ENCODE results near the gene MYLK.

MYLK gene

GRCh38 chr3:123818324-123818920 lies 65.7 kb downstream of the MYLK start:
- DNase-seq (ENCODE audit: low spot score), result no peak

DNA sequence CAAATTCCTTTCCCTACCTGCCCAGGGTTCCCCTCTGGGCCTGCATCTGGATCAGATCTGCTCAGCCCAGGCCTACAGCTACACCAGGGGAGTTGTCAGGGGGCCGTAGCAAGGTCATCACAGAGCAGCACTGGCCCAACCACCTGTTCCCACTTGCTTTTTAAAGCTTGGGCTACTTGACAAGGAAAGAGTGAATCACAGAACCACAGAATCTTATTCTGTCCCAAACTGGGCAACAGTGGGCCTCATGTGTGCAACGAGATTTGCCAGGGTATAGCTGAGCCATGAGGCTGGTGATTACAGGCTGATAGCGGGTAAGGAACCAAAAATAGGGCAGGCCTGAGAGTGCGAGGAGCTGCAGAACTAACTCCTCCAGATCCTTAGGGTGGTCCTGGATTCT lies 66.7 kb downstream of the MYLK start:
- DNase-seq (ENCODE audit: low spot score), result no peak

DNA sequence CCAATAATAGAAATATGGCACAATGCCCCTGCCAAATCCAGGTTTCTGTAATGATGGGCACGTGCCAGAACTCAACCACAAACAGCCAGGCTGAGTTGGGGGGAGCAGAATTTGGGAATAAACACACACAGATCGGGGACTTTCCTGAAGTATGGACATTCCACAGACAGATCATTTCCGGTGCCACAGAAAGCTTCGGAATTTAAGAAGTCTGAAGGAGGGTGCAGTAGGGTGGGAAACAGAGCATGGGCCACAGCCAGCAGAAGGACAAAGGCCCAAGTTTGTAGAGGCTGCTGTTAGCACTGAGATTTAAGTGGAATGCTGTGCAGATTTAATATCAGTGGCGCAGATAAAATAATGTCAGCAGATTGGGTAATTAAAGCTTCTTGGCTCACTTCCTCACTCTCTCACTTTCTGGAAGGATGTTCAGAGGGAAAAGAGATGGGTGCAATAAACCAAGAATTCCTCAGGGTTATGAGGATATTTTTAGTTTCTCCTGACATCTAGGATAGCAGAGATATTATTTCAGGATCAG lies 67.4 kb downstream of the MYLK start:
- no peak for DNase-seq (ENCODE audit: low spot score)

- no peak for DNase-seq (ENCODE audit: low spot score)
Measured at GRCh38 chr3:123815981-123816380, 68.2 kb downstream of the MYLK start.

GRCh38 chr3:123813876-123814275 lies 70.3 kb downstream of the MYLK start:
- DNase-seq (ENCODE audit: low spot score), result peak; percentile 26

- DNase-seq (ENCODE audit: low spot score), result no peak
Measured at GRCh38 chr3:123809597-123809996, 74.5 kb downstream of the MYLK start.

DNA sequence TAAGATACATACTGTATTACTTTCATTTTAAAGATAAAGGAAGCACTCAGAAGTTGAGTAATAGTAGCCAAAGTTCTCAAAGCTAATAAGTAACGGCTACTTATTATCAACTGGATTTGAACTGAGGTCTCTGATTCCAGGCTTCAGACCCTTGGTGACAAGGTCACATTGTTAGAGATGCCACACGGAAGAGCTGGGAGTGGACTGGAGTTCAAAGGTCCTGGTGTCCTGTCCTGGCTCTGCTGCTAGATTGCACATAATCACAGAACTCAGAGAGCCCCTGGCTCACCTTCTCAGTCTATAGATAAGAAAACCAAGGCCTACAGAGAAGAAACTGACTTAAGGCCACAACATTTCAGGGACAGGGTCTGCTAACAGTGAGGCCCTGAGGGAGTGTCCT lies 75.3 kb downstream of the MYLK start:
- DNase-seq (ENCODE audit: low spot score), result no peak

DNA sequence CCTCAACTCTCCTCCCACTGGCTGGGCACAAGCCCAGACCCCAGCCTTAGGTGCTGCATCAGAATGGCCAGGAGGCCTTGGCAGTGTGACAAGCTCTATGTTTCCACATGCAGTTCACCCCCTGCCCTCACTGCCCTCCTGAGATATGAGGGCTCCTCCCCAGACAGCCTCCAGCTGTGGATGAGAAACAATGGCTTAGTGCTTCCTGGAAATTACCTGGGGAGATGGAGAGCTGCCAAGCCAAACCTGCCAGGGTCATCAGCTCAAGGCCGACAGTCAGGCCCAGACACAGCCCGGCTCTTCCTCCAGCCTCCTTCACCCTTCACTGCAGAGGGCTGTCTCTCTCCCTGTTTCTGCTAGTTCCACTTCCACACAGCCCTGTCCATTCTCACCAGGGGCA lies 76.3 kb downstream of the MYLK start:
- DNase-seq (ENCODE audit: low spot score), result no peak

DNA sequence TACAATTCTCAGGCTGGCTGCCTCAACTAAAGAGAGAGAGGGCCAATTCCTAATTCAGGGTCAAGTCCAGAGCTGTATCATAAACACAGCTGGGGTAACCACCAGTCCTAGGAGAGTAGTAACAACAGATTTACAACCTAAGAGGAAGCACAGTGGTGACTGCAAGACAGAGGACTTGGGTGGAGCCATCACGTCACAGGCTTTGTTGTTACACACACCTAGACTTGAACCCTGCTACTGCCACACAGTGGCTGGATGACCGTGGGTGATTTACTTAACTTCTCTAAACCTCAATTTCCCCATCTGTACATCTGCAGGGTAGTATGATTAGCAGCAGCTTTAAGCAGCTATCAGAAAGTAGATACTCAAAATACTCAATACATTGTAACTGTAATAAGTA lies 78.6 kb downstream of the MYLK start:
- DNase-seq (ENCODE audit: low spot score), result no peak

DNA sequence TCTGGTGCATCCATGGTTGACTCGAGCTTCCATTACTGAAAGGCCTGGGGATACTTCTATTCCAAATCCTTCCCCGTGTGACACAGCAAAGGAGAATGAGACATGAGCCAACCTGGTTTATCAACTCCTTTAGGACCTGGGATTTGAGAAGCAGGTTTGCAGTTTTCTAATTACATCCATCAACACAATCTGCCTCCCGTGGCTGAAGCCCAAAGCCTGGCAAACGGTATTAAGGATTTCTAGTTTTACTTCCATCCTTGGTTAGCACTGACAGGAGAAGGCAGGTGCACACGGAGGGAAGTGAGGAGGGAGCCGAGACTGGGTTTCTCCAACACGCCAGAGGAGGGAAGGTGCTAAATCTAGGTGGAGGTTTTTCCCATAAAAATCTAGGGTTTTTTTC lies 79.0 kb downstream of the MYLK start:
- DNase-seq (ENCODE audit: low spot score), result no peak

- no peak for DNase-seq (ENCODE audit: low spot score)
Measured at GRCh38 chr3:123804676-123805075, 79.5 kb downstream of the MYLK start.

GRCh38 chr3:123803521-123803920 lies 80.6 kb downstream of the MYLK start:
- DNase-seq (ENCODE audit: low spot score), result no peak

DNA sequence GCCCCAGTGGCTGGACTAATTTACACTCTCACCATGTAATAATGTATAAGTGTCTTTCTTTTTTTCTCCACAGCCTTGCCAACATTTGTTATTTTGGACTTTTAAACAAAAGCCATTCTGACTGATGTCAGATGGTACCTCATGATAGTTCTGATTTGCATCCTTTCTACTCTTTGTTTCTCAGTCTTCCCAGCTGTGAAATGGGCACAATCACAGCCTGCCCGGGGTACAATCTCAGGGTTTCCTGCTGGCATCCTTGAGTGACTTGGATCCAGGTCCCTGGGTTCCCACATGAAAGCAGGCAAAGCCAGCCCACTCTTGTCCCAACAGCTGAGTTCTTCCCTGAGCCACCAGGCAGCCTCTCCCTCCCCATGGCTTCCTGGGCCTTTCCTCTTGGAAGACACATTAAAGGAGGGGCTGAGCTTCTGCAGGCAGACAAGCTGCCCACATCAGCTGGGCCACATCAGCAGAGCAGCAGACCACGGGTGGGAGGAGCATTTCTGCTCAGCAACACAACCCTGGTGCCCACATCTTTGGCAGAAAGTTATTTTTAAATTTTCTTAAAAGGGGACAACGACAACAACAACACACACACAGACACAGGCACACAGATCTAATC lies 82.0 kb downstream of the MYLK start:
- no peak for DNase-seq (ENCODE audit: low spot score)

GRCh38 chr3:123801474-123801873 lies 82.7 kb downstream of the MYLK start:
- DNase-seq (ENCODE audit: low spot score), result no peak

- no peak for DNase-seq (ENCODE audit: low spot score)
Measured at GRCh38 chr3:123800362-123800682, 83.8 kb downstream of the MYLK start.

GRCh38 chr3:123799544-123800361 lies 84.4 kb downstream of the MYLK start:
- DNase-seq (ENCODE audit: low spot score), result no peak

DNA sequence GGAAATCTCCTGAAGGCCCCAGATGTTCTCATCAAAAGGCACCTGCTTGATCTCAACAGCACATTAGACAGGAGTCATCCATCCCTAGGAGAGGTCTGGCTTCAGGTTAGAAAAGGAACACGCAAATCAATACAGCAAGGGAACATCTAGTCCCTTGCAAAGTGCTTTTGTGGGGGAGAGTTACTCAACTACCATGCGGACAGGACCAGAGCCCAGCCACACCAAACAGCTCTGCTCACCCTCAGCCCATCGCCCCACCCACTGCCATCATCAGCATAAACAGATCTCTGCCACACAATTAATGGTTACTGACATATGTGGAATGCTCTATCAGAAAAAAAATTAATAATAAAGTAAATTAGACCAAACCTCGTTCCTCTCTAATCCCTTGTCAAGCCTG lies 85.6 kb downstream of the MYLK start:
- no peak for DNase-seq (ENCODE audit: low spot score)

GRCh38 chr3:123795471-123796251 lies 88.5 kb downstream of the MYLK start:
- DNase-seq (ENCODE audit: low spot score), result no peak

DNA sequence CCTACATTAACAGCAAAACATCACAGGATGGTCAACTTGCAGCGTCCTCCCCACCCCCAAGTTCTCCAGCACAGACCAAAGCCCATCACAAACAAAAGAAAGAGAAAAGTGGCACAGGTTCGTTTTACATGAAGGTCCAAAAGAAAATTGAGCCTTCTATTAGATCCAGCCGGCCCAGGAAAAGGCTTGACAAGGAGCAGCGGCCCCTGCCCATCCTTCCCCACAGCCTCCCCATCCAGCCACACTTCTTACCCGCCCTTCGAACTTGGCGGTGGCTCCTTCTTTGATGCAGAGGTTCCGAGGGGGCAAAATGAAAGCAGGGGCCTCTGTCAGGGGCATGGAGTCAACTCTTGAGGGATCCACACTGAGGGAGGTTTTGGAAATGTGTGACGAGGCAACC lies 90.7 kb downstream of the MYLK start:
- DNase-seq (ENCODE audit: low spot score), result no peak

GRCh38 chr3:123792473-123793201 lies 91.5 kb downstream of the MYLK start:
- no peak for DNase-seq (ENCODE audit: low spot score)

DNA sequence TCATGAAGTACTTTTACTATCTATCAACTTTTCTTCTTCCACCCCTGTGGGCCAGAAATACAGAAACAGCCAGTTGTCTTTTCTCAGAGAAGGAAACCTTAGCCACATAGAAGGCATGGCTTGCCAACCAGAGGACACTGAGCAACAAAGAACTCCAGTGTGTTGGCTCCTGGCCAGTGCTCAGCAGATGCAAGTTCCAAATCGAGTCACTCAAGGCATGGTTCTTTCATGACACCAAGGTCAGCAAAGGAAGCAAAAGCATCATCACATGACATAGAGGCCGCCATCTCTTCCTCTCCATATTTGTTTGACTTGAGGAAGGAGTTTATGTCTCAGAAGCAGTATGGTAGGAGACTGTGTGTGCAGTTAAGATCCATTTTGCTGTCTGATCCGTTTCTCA lies 92.2 kb downstream of the MYLK start:
- DNase-seq (ENCODE audit: low spot score), result no peak

DNA sequence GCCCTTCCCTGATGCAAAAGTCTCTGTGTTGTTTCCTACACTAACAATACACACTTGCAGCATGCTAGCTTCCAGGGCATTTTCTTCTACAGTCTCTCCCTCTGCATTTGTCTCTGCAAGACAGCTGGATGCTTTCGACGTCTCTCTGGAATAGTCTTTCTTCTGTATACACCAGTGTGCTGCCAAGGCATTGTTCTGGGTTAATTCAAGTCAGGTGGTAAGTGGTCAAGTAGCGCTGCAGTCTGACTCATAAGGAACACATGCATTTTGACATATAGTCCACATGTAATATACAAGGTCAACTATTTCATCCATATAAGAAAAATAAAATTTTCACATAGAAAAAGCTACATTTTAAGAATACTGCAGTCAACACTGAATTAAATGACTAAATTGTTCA lies 92.7 kb downstream of the MYLK start:
- no peak for DNase-seq (ENCODE audit: low spot score)
